ENCODE results near the gene ST14. TPM values are rescaled to one million over a fixed set of nuclear protein-coding genes. Genes with fewer than 3 reads are reported as not detected.

The ST14 gene
- total RNA-seq, 1 donor from 2014 or later = 1.4 TPM

DNA sequence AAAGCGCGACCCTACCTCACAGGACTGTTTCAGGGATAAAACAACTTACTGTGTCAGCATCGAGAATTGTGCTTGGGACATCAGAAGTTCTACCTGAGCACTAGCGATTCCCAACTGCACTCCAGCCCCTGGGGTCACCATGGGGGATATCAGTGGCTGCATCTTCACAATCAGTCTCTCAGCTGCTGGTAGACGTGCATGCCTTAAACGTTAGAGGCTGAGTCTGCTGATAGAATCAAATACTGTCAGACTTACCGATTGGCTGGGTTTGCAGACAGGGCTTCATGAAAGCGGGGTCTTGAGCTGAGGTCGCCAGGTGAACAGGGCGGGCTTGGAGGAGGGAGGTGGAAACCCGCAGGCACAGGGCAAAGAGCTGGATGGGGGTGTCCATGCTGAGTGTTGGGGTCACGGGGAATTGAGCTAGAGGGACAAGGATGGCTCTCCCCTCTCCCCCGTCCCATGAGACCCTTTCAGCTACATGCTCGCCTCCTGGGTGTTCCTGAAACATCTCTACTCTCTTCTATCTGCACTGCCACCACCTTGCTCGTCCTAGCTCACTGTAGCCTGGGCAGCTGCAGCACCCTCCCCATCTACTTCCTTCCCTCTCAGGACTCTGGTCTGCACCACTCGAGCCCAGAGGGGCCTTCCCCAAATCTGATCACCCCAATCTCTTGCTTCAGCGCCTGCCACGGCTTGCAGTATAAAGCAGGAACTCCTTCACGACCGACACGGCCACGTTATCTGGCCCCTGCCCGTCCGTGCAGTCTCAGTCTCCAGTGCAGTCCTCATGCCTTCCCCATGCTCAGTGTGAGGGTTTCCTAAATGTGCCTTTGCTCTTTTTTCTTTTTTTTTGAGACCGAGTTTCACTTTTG, 43.5 kb downstream of the ST14 start:
- Mint-ChIP-seq H3K27ac (no peak overlapping the region), H3K27me3 (ENCODE audit: insufficient read depth, low read depth) (peaks cover 3% of the 10 kb centered on the region), H3K4me1 (no peaks in the 10 kb centered on the region), H3K9me3 (peaks cover 7% of the 10 kb centered on the region), H3K4me3 (no peak overlapping the region), H3K36me3 (no peaks in the 10 kb centered on the region)
- Histone ChIP-seq H3K27me3 (no peaks in the 10 kb centered on the region), H3K36me3 (no peaks in the 10 kb centered on the region), H3K79me2 (ENCODE audit: low read depth) (no peaks in the 10 kb centered on the region), H3K4me3 (no peak overlapping the region), H2AFZ (replicated peaks) (no peak overlapping the region), H3F3A (ENCODE audit: low read depth) (no peaks in the 10 kb centered on the region), H3K9ac (no peak overlapping the region), H4K20me1 (ENCODE audit: low read depth) (no peaks in the 10 kb centered on the region), H3K4me1 (no peaks in the 10 kb centered on the region), H3K9me3 (ENCODE audit: low read depth) (no peaks in the 10 kb centered on the region), H3K4me2 (no peak overlapping the region), H3K27ac (no peak overlapping the region)
- no peak for DNase-seq (ENCODE audit: low spot score)
- no peak for TF ChIP-seq EZH2 (IDR thresholded peaks at IDR 0.05)
- TF ChIP-seq, protein P1, sequence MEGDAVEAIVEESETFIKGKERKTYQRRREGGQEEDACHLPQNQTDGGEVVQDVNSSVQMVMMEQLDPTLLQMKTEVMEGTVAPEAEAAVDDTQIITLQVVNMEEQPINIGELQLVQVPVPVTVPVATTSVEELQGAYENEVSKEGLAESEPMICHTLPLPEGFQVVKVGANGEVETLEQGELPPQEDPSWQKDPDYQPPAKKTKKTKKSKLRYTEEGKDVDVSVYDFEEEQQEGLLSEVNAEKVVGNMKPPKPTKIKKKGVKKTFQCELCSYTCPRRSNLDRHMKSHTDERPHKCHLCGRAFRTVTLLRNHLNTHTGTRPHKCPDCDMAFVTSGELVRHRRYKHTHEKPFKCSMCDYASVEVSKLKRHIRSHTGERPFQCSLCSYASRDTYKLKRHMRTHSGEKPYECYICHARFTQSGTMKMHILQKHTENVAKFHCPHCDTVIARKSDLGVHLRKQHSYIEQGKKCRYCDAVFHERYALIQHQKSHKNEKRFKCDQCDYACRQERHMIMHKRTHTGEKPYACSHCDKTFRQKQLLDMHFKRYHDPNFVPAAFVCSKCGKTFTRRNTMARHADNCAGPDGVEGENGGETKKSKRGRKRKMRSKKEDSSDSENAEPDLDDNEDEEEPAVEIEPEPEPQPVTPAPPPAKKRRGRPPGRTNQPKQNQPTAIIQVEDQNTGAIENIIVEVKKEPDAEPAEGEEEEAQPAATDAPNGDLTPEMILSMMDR (IDR thresholded peaks at IDR 0.05) = no peak
- TF ChIP-seq EZH2phosphoT487 (IDR thresholded peaks at IDR 0.05) = no peak

DNA sequence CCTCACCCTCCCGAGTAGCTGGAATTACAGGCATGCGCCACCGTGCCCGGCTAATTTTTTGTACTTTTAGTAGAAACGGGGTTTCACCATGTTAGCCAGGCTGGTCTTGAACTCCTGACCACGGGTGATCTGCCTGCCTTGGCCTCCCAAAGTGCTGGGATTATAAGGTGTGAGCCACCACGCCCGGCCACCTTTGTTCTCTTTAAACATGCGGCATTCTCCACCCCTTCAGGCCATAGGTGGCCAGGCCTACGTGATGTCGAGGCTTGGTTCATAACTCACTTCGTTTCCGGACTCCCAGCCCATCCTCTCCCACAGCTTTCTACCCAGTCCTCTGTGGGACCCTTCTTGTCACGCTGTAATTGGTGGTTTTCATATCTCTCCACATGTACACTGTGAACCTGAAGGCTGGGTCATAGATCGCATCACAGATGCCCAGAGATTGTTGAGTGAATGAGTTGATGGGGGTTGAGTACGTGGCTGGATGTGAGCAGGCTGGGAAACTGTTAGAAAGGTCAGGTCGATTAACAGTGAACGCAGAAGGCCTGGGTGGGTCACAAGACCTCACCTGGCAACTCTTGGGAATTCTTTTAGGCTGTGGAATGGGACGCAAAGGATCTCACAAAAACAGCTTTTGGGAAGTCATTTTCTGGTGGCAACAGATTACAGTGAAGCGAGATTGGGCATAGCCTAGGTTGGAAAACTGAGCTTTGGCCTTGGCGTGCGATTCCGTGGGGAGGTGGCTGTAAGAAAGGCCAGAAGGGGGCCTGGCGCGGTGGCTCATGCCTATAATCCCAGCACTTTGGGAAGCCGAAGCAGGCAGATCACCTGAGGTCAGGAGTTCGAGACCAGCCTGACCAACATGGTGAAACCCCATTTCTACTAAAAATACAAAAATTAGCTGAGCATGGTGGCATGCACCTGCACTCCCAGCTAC, 44.5 kb downstream of the ST14 start:
- H3K4me1 Mint-ChIP-seq = peaks cover 3% of the 10 kb centered on the region
- Histone ChIP-seq H3K27me3 (no peaks in the 10 kb centered on the region), H3K9me3 (ENCODE audit: low read depth) (no peaks in the 10 kb centered on the region), H2AFZ (replicated peaks) (no peak overlapping the region), H3K36me3 (no peaks in the 10 kb centered on the region), H3K27ac (no peak overlapping the region), H3K4me2 (no peak overlapping the region), H3K9ac (no peak overlapping the region), H3K4me3 (no peak overlapping the region), H3K4me1 (no peaks in the 10 kb centered on the region), H3K79me2 (ENCODE audit: low read depth) (no peaks in the 10 kb centered on the region), H4K20me1 (ENCODE audit: low read depth) (no peaks in the 10 kb centered on the region), H3F3A (ENCODE audit: low read depth) (no peaks in the 10 kb centered on the region)
- H3K9me3 Mint-ChIP-seq = peaks cover 7% of the 10 kb centered on the region
- no peak overlapping the region for H3K27ac Mint-ChIP-seq
- TF ChIP-seq EZH2 (IDR thresholded peaks at IDR 0.05) = no peak
- no peak for TF ChIP-seq EZH2phosphoT487 (IDR thresholded peaks at IDR 0.05)
- TF ChIP-seq, protein P1 (IDR thresholded peaks at IDR 0.05) = no peak
- H3K4me3 Mint-ChIP-seq = no peak overlapping the region
- H3K27me3 Mint-ChIP-seq (ENCODE audit: insufficient read depth, low read depth) = peaks cover 3% of the 10 kb centered on the region
- DNase-seq (ENCODE audit: low spot score) = no peak
- H3K36me3 Mint-ChIP-seq = no peaks in the 10 kb centered on the region

- no peak overlapping the region for H3K4me3 Mint-ChIP-seq
- H3F3A ChIP-seq (ENCODE audit: low read depth) = no peaks in the 10 kb centered on the region
- no peaks in the 10 kb centered on the region for H3K4me1 ChIP-seq
- no peak overlapping the region for H3K4me2 ChIP-seq
- no peak overlapping the region for H3K27ac Mint-ChIP-seq
- no peak overlapping the region for H2AFZ ChIP-seq (replicated peaks)
- H3K27me3 Mint-ChIP-seq (ENCODE audit: insufficient read depth, low read depth) = peaks cover 3% of the 10 kb centered on the region
- H4K20me1 ChIP-seq (ENCODE audit: low read depth) = no peaks in the 10 kb centered on the region
- no peaks in the 10 kb centered on the region for H3K36me3 ChIP-seq
- H3K9me3 Mint-ChIP-seq = peaks cover 7% of the 10 kb centered on the region
- no peak overlapping the region for H3K27ac ChIP-seq
- DNase-seq (ENCODE audit: low spot score) = no peak
- no peak overlapping the region for H3K4me3 ChIP-seq
- no peaks in the 10 kb centered on the region for H3K36me3 Mint-ChIP-seq
- no peaks in the 10 kb centered on the region for H3K79me2 ChIP-seq (ENCODE audit: low read depth)
- H3K27me3 ChIP-seq = no peaks in the 10 kb centered on the region
- no peak overlapping the region for H3K9ac ChIP-seq
- peaks cover 3% of the 10 kb centered on the region for H3K4me1 Mint-ChIP-seq
- no peaks in the 10 kb centered on the region for H3K9me3 ChIP-seq (ENCODE audit: low read depth)
- TF ChIP-seq EZH2phosphoT487 (IDR thresholded peaks at IDR 0.05) = no peak
- TF ChIP-seq, protein P1 (IDR thresholded peaks at IDR 0.05) = no peak
- no peak for TF ChIP-seq EZH2 (IDR thresholded peaks at IDR 0.05)
These were observed 45.1 kb downstream of the ST14 start for GRCh38 chr11:130204703-130205095.
